Stimulated activated CD8-positive, alpha-beta memory T cell treated with anti-CD3 and anti-CD28 coated beads, Interleukin-7, amount 100 ng/mL, for 4 hours (primary cell): ENCODE results near the gene NACC2.
"Not testable (repeated sequence)": the region's sequence is repeated elsewhere in the genome, so short reads cannot be mapped to it uniquely, and the experiment has no call there.

Experiments
- DNase-seq, 2 donors: peaks; one replicate each; pipeline ENCODE4 v3.0.0-alpha.2; 2020; ENCODE audit warnings: low read depth in 2 of 2

The NACC2 gene

DNA sequence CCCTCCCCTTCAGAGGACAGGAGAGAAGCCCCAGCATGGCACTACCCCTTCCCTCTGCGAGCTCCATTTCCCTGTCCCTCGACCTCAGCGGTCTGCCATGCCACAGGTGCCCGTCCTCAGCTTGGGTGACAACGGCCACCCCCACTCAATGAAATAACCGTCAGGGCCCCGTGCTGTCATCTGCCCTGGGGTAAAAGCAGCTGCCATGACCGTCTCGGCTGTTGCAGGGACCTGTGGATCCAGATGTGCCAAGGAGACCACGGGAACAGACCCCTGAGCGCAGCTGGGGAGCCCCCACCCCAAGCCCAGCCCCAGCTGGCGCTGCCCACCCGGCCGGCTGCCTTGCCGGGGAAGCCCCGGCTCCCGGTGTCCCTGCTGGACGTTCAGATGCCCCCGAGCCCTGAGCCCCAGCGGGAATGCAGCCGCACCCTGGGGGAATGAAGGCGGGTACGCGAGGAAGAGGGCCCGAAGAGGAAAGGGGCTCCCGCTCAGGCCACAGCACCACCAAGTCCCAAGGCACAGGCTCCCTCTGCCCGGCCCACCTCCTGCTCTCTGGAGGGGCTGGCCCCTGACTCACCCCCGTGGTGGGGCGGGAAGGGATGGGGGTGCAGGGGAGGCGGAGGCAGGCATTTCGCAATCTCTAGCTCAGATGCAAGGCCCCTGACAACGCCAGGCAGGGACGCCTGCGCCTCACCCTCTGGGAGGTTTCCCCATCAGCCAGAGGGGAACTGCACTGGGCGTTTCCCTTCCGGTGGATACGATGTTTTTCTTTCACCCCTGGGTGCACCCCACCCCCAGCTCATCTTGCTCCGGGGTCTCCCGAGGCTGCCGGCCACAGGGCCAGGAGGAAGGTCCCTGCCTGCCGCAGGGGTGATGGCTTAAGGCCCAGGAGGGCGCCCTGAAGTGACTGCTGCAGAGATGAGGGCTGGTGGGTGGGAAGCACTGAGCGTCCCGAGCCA, 49.2 kb downstream of the NACC2 start:
- DNase-seq = no peak

DNA sequence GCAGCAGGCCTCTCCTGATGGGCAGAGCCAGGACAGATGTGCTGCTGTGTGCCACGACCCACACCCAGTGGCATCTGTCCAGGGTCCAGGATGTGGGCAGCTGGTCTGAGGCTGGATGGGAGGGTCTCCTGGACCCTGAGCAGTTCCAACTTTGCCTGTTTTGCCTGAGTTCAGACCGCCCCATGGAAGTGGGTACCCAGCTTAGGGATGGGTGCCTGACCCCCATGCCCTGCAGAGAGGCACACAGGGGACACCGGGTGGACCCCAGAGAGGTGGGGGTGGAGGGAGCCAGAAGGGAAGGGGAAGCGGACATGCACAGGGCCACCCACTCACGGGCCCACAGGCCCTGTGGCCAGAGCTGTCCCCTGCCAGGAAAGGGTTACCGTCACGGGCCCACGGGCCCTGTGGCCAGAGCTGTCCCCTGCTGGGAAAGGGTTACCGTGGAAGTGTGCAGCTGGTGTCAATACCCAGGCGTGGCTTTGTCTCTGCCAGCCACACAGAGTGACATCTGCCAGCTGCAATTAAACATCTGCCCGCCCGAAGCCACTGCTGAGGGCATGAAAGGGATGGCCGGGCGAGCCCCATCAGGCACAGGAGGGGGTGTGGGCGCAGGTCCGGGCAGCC, 50.0 kb downstream of the NACC2 start:
- DNase-seq = no peak

DNA sequence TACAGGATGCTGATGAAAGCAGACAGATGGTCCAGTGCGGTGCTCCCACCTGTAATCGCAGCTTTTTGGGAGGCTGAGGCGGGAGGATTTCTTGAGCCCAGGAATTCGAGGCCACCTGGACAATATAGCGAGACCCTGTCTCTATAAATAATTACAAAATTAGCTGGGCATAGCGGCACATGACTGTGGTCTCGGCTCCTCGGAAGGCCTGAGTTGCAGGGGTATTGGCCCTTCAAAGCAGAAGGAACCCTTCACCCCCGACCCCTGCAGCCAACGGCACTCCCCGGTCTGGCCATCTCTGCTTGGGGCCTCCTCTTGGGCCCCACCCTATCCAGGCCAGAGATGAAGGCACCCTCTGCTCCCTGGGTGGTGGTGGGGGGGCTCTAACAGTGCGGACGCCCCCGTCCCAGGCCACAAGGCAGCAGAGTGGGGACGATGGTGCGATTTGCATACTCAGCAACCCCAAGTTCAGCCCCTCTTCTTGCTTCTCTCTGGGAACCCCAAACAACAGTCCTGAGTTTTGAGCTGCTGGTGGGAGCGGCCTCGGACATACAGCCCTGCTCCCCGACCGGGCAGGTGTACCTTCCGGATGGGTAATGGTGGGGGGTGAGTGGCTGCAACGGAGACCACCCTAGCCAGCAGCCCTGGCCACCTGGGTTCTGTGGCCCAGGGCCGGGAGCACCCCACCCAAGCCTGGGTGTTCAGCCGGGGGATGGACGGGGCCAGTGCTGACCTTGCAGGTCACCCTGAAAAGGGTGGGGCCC, 50.7 kb downstream of the NACC2 start:
- no peak for DNase-seq

DNA sequence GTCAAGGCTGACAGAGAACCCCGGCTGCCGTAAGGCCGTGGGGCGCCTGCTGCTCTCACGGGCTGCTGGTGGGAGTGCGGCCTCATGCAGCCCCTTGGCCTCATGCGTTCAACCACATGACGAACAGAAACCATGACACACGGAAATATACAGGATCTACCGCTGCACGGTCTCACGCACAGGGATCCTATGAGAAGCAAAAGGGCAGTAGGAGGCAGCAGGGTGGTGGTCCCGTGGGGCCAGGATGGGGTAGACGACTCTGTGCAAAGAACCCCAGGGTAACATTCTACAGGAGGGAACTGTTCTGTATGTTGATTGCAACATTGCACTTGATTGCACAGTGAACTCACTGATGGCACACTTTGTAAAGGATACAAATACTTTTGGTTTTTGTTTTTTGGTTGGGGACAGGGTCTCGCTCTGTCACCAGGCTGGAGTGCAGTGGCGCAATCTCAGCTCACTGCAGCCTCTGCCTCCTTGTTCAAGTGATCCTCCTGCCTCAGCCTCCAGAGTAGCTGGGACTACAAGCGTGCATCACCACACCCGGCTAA, 51.6 kb downstream of the NACC2 start:
- DNase-seq = no peak

DNA sequence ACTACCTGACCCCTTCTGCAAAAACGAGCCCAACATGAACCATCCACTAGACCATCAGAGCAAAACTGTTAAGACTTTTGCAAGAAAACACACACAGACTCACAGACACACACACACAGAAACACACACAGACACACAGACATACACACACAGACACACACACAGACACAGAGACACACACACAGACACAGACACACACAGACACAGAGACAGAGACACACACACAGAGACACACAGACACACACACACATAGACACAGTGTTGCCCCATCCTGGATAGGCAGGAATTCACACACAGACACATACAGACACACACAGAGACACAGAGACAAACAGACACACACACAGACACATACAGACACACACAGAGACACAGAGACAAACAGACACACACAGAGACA, 52.5 kb downstream of the NACC2 start:
- no peak for DNase-seq

DNA sequence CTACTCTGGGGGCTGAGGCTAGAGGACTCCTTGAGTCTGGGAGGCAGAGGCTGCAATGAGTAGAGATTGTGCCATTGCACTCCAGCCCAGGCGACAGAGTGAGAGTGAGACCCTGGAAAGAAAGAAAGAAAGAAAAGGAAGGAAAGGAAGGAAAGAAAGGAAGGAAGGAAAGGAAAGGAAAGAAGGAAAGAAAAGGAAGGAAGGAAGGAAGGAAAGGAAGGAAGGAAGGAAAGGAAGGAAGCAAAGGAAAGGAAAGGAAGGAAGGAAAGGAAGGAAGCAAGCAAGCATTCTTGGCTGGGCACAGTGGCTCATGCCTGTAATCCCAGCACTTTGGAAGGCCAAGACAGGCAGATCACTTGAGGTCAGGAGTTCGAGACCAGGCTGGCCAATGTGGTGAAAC, 54.2 kb downstream of the NACC2 start:
- not testable (repeated sequence) for DNase-seq

DNA sequence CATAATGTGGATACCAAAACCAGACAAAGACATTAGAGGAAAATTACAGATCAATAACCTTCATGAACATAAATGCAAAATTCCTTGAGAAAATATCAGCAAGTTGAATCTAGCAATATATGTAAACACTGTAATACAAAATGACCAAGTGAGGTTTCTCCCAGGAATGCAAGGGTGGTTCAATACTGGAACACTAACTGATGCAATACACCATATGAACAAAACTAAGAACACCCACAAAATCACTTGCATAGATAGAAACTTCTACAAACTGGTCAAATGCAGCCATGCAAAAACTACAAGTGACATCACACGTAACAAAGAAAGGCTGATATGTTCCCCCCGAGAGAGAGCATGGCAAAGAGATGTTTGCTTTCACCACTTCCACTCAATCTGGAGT, 55.6 kb downstream of the NACC2 start:
- DNase-seq = no peak

DNA sequence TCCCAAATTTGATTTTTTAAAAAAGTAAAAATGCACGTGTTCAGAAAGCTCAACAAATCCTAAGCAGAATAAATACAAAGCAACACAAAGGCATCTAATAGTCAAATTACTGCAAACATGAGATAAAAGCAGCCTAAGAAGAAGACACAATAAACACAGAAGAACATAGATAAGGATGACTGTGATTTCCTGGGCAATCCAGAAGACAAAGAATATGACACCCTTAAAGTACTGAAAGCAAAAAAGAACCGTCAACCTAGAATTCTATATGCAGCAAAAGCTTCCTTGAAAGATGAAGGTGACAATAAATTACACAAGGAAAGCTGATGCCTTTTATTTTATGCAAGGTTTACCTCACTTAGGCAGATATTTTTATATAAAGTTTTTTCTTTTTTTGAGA, 58.2 kb downstream of the NACC2 start:
- DNase-seq = no peak

DNA sequence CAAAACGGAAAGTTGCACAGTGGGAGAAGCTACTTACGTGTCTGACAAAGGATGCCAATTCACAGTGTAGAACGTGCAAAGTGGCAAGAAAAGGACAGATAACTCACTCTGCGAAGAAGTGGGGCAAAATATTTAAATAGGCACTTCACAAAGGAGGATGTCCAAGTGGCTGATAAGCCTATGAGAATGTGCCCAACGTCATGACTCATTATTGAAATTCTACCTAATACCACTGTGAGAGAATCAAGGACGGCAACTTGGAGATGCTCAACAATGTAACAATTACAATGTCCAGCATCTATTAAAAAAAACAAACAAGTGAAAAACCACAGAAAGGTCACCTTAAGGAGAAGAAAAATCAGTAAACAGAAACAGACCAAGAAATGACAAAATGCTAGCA, 59.0 kb downstream of the NACC2 start:
- DNase-seq = no peak

DNA sequence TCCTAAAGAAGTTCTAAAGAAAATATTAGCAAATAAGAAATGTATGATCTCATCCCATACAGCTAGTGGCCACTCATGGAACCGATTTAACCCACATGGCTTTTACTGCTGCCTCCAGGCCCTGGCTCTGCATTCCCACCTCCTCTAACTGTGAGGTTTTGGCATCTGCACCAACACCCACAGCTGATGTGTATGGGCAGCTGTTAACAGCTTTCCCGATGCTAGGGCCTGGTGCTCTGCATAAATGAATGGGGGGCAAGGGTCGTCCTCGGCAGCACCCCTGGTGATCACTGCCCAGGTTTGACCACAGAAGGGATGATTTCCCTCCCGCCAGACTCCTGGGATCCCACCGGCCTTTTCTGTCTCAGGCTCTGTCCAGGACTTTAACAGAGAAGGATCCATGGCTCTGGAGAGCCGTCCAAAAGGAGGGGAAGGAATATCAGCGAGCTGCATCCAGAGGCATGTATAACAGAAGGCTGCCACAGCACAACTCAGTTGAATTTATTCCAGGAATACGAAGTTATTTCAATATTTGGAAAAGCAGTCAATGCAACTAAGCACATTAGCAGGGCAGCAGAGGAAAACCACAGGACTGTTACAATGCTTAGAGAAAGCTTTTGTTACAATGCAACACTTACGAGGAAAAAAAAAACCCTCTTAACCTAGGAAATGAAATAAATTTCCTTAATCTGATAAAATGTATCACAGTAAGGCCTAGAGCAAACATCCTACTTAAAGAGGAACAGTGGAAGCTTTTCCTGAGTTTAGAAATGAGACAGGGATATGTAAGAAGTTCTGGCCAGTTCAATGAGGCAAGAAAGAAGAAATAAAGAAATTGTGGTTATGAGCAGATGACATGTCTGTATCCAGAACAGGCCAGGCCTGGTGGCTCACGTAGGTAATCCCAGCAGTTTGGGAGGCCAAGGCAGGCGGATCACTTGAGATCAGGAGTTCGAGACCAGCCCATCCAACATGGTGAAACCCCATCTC, 63.1 kb downstream of the NACC2 start:
- DNase-seq = no peak

DNA sequence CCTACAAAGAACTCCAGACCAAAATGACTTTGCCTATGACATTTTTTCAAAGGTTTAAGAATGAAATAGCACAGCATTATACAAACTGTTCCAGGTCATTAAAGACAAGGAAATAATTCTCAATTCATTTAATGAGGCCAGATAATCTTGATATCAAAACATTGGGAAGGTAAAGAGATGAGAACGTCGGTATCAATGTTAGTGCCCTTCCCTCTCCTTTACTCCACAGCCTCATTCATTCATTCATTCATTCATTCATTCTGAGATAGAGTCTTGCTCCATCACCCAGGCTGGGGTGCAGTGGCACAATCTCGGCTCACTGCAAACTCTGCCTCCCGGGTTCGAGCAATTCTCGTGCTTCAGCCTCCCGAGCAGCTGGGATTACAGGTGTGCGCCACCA, 64.0 kb downstream of the NACC2 start:
- DNase-seq = no peak

DNA sequence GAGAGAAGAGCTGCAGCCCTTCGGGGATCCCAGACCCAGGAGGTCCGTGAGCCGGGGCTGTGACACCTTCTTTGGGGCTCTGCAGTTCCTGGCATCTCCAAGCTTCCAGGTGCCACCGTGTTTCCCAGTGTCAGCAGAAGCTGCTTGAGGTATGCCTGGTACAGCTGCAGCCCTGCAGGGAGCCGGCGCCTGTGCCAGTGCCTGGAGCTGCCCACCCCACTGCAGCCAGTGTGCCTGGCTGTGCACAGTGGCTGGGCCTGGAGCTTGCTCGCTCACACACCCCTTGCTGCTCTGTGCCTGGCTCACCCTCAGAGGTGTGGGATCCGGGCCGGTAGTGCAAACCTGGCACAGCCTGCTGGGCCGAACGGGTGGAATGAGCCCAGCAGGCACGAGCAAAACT, 65.5 kb downstream of the NACC2 start:
- no peak for DNase-seq

DNA sequence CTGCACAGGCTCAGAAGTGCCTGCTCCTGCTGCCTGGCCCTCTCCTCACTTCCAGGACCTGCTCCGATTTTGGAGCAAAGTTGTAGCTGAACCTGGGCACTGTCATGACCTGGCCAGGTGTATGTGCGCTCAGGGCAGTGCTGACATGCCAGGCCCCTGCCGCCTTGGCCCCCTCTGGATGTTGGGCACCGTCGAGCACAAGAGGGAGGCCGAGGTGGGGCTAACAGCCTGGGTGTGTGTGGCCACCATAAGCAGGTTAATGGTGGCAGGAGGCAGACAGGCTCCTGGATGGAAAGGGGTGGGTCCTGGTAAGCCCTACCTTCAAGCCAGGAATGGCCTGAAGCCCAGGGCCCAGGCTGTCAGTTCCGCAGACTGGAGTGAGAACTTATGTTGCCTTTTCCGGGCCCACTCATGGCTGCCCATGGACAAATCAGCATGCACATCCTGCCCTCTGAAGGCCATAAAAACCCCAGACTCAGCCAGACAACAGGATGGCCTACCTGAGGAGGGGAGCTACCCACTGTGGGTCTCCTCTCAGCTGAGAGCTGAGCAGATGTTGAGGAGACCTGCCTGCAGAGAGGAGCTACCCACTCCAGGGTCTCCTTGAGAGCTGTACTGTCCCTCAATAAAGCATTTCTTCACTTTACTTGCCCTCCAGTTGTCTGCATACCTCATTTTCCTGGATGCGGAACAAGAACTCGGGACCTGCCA, 66.2 kb downstream of the NACC2 start:
- DNase-seq = no peak

DNA sequence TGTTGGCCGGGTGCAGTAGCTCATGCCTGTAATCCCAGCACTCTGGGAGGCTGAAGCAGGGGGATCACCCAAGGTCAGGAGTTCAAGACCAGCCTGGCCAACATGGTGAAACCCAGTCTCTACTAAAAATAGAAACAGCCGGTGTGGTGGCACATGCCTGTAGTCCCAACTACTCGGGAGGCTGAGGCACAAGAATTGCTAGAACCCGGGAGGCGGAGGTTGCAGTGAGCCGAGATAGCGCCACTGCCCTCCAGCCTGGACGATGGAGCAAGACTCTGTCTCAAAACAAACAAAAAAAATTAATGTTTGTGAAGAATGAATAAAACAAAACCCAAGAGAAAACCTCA, 68.2 kb downstream of the NACC2 start:
- not testable (repeated sequence) for DNase-seq

DNA sequence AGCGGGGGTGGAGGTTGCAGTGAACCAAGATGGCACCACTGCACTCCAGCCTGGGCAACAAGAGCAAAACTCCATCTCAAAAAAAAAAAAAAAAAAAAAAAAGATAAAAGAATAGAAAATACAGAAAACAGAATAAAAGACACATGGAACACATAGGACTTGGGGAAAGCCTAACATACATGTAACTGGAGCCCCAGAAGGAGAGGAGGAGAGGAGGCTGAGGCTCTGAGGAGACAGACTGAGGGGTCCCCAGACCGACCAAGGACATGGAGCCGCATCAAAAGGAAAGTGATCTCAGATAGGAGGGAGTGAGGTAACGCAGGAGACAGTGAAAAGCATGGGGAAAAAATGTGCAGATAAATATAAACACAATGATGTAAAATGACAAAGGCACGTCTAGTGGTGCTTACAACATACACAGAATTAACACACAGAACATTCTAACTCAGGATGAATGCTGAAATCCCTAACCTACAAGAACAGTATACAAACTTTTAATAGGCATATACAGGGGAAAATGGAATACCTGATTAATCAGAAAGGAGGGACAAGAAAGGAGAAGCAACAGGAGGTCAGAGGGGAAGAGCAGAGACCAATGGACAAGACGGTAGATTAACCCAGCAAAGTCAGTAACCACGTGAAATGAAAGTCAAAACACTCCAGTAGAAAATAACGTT, 68.7 kb downstream of the NACC2 start:
- no peak for DNase-seq

DNA sequence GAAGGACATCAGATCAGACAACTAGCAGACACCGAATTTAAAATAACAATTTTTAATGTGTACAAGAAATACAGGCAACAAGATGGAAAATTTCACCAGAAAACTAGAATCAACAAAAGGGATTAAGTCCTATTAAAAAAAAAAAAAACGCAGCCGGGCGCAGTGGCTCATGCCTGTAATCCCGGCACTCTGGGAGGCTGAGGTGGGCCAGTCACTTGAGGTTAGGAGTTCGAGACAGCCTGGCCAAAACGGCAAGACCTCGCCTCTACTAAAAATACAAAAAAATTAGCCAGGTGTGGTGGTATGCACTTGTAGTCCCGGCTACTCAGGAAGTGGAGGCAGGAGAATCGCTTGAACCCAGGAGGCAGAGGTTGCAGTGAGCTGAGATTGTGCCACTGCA, 69.6 kb downstream of the NACC2 start:
- DNase-seq = no peak

DNA sequence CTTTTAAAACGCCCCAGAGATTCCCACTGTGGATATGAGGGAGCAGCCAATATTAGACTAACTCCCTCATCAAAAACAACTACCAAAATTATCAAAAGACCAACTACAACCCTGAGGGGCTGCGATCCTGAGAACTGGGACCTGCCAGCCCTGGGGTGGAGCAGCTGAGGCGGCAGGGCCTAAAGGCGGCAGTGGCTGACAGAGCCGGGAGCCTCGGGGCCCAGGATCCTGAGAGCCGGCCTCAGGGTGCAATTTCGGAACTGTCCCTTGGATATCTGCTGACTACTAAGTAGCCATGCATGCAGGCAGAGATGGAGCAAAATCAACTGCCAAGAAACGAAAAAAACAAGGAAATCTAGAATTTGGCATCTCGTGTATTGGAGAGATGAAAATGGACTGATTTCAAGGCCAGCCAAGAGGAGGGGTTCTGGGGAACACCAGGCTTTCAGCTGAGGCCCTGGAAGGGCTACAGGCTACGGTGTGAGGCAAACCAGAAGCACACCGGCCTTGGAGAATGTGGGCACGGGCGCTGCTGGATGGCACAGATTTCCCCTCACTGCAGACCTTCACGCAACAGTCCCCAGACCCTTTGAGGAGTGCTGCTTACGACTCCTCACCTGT, 70.3 kb downstream of the NACC2 start:
- no peak for DNase-seq

DNA sequence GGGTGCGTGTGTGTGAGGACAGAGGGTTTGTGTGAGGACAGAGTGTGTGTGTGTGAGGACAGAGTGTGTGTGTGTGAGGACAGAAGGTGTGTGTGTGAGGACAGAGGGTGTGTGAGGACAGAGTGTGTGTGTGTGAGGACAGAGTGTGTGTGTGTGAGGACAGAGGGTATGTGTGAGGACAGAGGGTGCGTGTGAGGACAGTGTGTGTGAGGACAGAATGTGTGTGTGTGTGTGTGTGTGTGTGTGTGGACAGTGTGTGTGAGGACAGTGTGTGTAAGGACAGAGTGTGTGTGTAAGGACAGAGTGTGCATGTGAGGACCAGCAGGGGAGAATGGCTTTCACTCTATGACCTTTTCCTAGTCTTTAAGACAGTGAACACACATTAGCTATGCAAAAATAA, 70.8 kb downstream of the NACC2 start:
- no peak for DNase-seq

DNA sequence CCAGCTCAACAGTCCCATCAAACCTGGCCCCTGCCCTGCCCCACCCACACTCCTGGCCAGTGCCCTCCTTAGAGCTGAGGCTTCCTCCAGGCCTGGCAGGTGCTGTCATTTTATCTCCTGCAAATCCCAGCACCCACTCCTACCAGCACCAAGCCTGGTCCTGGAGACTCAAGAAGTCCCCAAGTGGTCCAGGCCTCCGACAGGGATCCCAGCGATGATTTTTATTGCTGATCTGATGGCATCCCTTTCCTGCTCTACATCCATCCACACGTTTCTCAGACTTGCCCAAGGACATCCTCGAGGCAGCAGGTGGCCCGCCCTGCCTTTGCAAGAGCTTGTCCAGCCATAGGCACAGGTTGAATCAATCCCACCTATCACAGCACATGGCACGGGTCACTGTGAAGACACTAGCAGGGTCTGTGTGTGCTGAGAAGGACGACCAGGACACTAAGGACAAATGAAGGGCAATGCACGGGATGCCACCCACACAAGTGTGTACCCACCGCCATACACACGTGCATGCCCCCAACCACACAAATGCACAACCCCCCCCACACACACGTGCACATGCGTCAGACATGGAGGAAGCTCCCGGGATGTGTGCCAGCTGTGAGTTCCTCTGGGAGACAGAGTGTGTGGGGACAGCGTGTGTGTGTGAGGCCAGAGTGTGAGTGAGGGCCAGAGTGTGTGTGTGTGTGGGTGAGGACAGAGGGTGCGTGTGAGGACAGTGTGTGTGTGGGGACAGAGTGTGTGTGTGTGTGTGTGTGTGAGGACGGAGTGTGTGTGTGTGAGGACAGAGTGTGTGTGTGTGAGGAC, 71.5 kb downstream of the NACC2 start:
- no peak for DNase-seq
